ENCODE results near the gene SYNM. TPM values are rescaled to one million over a fixed set of nuclear protein-coding genes. Genes with fewer than 3 reads are reported as not detected.

Gene SYNM
- total RNA-seq, 2 experiments from 2014 or later: 0.12 to 0.14 TPM

- no peak for DNase-seq
- Mint-ChIP-seq H3K27me3 (no peaks in the 10 kb centered on the region), H3K4me3 (no peak overlapping the region), H3K4me1 (no peaks in the 10 kb centered on the region), H3K36me3 (no peaks in the 10 kb centered on the region), H3K27ac (no peak overlapping the region), H3K9me3 (no peaks in the 10 kb centered on the region)
These were observed 65.0 kb downstream of the SYNM start for GRCh38 chr15:99169769-99170311.

- Mint-ChIP-seq H3K36me3 (no peaks in the 10 kb centered on the region), H3K9me3 (no peaks in the 10 kb centered on the region), H3K27me3 (no peaks in the 10 kb centered on the region), H3K4me3 (no peak overlapping the region), H3K27ac (no peak overlapping the region), H3K4me1 (no peaks in the 10 kb centered on the region)
- DNase-seq: no peak
These were observed 65.7 kb downstream of the SYNM start for GRCh38 chr15:99170476-99171065.

- no peaks in the 10 kb centered on the region for H3K9me3 Mint-ChIP-seq
- H3K27ac Mint-ChIP-seq: no peak overlapping the region
These were observed 67.3 kb downstream of the SYNM start for GRCh38 chr15:99172171-99172570.

GRCh38 chr15:99172989-99173388, 68.1 kb downstream of the SYNM start:
- Mint-ChIP-seq H3K9me3 (no peaks in the 10 kb centered on the region), H3K4me3 (no peak overlapping the region), H3K27me3 (no peaks in the 10 kb centered on the region), H3K36me3 (no peaks in the 10 kb centered on the region), H3K27ac (no peak overlapping the region), H3K4me1 (no peaks in the 10 kb centered on the region)
- no peak for DNase-seq

More at GRCh38 chr15:99172171-99172570, 67.3 kb downstream of the SYNM start:
- no peaks in the 10 kb centered on the region for H3K36me3 Mint-ChIP-seq
- no peak overlapping the region for H3K4me3 Mint-ChIP-seq
- no peaks in the 10 kb centered on the region for H3K4me1 Mint-ChIP-seq
- no peaks in the 10 kb centered on the region for H3K27me3 Mint-ChIP-seq
- no peak for DNase-seq

GRCh38 chr15:99174567-99175395, 69.9 kb downstream of the SYNM start:
- H3K4me1 Mint-ChIP-seq: no peaks in the 10 kb centered on the region
- H3K36me3 Mint-ChIP-seq: no peaks in the 10 kb centered on the region
- H3K27ac Mint-ChIP-seq: no peak overlapping the region
- no peak for DNase-seq
- H3K9me3 Mint-ChIP-seq: no peaks in the 10 kb centered on the region
- no peak overlapping the region for H3K4me3 Mint-ChIP-seq
- H3K27me3 Mint-ChIP-seq: no peaks in the 10 kb centered on the region

- H3K4me3 Mint-ChIP-seq: no peak overlapping the region
- no peaks in the 10 kb centered on the region for H3K4me1 Mint-ChIP-seq
- no peaks in the 10 kb centered on the region for H3K27me3 Mint-ChIP-seq
- H3K9me3 Mint-ChIP-seq: no peaks in the 10 kb centered on the region
- no peak overlapping the region for H3K27ac Mint-ChIP-seq
- no peaks in the 10 kb centered on the region for H3K36me3 Mint-ChIP-seq
- DNase-seq: no peak
These were observed 71.9 kb downstream of the SYNM start for GRCh38 chr15:99176757-99177156.

GRCh38 chr15:99177679-99178078, 72.8 kb downstream of the SYNM start:
- Mint-ChIP-seq H3K27me3 (peaks cover 3% of the 10 kb centered on the region), H3K4me1 (no peaks in the 10 kb centered on the region), H3K27ac (no peak overlapping the region), H3K36me3 (no peaks in the 10 kb centered on the region), H3K4me3 (no peak overlapping the region), H3K9me3 (no peaks in the 10 kb centered on the region)
- no peak for DNase-seq

GRCh38 chr15:99180086-99180963, 75.4 kb downstream of the SYNM start:
- no peak for DNase-seq
- Mint-ChIP-seq H3K27me3 (peaks cover 3% of the 10 kb centered on the region), H3K4me3 (no peak overlapping the region), H3K27ac (no peak overlapping the region), H3K36me3 (no peaks in the 10 kb centered on the region), H3K9me3 (no peaks in the 10 kb centered on the region), H3K4me1 (no peaks in the 10 kb centered on the region)

GRCh38 chr15:99180964-99181306, 76.1 kb downstream of the SYNM start:
- H3K4me1 Mint-ChIP-seq: no peaks in the 10 kb centered on the region
- H3K9me3 Mint-ChIP-seq: no peaks in the 10 kb centered on the region
- DNase-seq: no peak
- H3K27ac Mint-ChIP-seq: no peak overlapping the region
- H3K4me3 Mint-ChIP-seq: no peak overlapping the region
- no peaks in the 10 kb centered on the region for H3K36me3 Mint-ChIP-seq
- H3K27me3 Mint-ChIP-seq: peaks cover 3% of the 10 kb centered on the region

GRCh38 chr15:99181545-99181971, 76.7 kb downstream of the SYNM start:
- Mint-ChIP-seq H3K27ac (no peak overlapping the region), H3K4me1 (no peaks in the 10 kb centered on the region), H3K4me3 (no peak overlapping the region), H3K27me3 (peaks cover 3% of the 10 kb centered on the region), H3K36me3 (no peaks in the 10 kb centered on the region), H3K9me3 (no peaks in the 10 kb centered on the region)
- DNase-seq: no peak

- no peak overlapping the region for H3K4me3 Mint-ChIP-seq
- H3K9me3 Mint-ChIP-seq: no peaks in the 10 kb centered on the region
- H3K36me3 Mint-ChIP-seq: no peaks in the 10 kb centered on the region
- no peaks in the 10 kb centered on the region for H3K4me1 Mint-ChIP-seq
- peaks cover 3% of the 10 kb centered on the region for H3K27me3 Mint-ChIP-seq
- no peak for DNase-seq
- no peak overlapping the region for H3K27ac Mint-ChIP-seq
These were observed 77.9 kb downstream of the SYNM start for GRCh38 chr15:99182791-99183190.

Other genes starting within 250 kb of the SYNM start
- not detected for gene PGPEP1L, start 97.3 kb upstream of the SYNM start, total RNA-seq
- gene TTC23, start 144.5 kb downstream of the SYNM start, total RNA-seq: 1 to 10 TPM; 3.7 to 4.2 TPM
- gene LRRC28, start 146.4 kb downstream of the SYNM start, total RNA-seq: 10 to 100 TPM in 1 of 2 experiments, 1 to 10 TPM in 1; 9.9 to 12.4 TPM

Measured in activated naive CD8-positive, alpha-beta T cell treated with anti-CD3 and anti-CD28 coated beads for 36 hours (primary cell).